ENCODE results near the gene IQCK.
"Not testable (repeated sequence)": the region's sequence is repeated elsewhere in the genome, so short reads cannot be mapped to it uniquely, and the experiment has no call there.

Gene IQCK

GRCh38 chr16:19700319-19700781 lies 17.7 kb upstream of the IQCK start:
- DNase-seq, result no peak

GRCh38 chr16:19701091-19701490 lies 17.0 kb upstream of the IQCK start:
- no peak for DNase-seq

- no peak for DNase-seq
Observed at GRCh38 chr16:19703172-19703889, 14.7 kb upstream of the IQCK start.

- no peak for DNase-seq
Observed at GRCh38 chr16:19704321-19705145, 13.5 kb upstream of the IQCK start.

GRCh38 chr16:19705146-19705501 lies 12.9 kb upstream of the IQCK start:
- DNase-seq, result no peak

- no peak for DNase-seq
Observed at GRCh38 chr16:19705843-19706242, 12.2 kb upstream of the IQCK start.

GRCh38 chr16:19706846-19707245 lies 11.2 kb upstream of the IQCK start:
- no peak for DNase-seq

GRCh38 chr16:19707569-19708295 lies 10.3 kb upstream of the IQCK start:
- no peak for DNase-seq

GRCh38 chr16:19708296-19709205 lies 9.5 kb upstream of the IQCK start:
- no peak for DNase-seq

GRCh38 chr16:19709381-19710136 lies 8.5 kb upstream of the IQCK start:
- no peak for DNase-seq

- no peak for DNase-seq
Observed at GRCh38 chr16:19710191-19710908, 7.7 kb upstream of the IQCK start.

GRCh38 chr16:19710991-19711545 lies 7.0 kb upstream of the IQCK start:
- no peak for DNase-seq

GRCh38 chr16:19711643-19712042 lies 6.4 kb upstream of the IQCK start:
- no peak for DNase-seq

- no peak for DNase-seq
Observed at GRCh38 chr16:19712418-19713058, 5.5 kb upstream of the IQCK start.

GRCh38 chr16:19713697-19714096 lies 4.4 kb upstream of the IQCK start:
- DNase-seq, result no peak

GRCh38 chr16:19715566-19715965 lies 2.5 kb upstream of the IQCK start:
- no peak for DNase-seq

- DNase-seq, result no peak
Observed at GRCh38 chr16:19716183-19716582, 1.9 kb upstream of the IQCK start.

GRCh38 chr16:19716728-19717127 lies 1.3 kb upstream of the IQCK start:
- DNase-seq, result not testable (repeated sequence)

GRCh38 chr16:19717314-19717713 lies 757 bp upstream of the IQCK start:
- no peak for DNase-seq

- DNase-seq, result no peak
Observed at GRCh38 chr16:19718624-19718965, 524 bp downstream of the IQCK start.
